ENCODE results near the gene KIF18B.

DNA sequence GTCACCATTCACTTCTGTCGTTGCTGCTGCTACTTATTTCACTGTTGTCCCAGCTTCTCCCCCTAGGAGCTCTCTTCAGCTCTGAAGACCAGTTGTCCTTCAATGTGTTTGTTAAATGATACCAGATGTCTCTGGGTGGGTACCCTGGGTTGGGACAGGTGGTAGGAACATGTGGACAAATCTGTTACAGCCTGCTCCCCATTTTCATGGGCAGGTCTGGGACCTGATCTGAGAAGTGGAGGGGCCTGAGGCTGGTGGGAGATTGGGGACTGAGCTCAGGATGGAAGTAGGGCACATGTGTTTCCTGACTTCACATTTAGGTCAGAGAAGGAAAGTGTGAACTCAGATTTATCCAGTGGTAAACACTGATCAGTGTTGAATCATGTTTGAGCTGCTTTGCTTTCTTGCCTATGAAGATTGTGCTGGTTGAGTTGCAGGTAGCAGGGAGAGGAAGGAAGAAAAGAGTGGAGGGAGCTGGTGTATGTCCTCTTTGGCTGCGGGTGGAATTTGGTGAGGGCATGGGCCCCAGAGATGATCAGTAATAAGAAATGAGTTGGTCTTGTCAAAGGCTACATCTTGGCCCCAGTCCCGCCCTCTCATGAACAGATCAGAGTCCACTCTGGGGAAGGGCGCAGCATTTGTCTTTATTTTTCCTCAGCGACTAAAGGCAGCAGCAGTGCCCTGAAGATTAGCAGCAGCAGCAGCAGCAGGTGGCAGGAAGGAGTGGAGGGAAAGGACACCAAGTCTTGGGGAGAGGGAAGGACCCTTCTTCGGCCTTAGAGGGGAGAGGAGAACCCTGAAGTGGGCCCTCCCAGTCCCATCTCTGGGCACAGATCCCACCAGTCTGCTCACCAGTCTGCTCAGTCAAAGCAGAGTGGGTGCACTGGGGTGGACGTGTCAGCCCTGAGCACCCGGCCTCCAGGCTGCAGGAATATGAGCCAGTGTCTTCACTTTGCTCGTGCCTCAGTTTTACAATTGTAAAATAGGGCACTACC lies 42.3 kb downstream of the KIF18B start:
- TF ChIP-seq CTCF (IDR thresholded peaks at IDR 0.05) (no peak), POLR2A (IDR thresholded peaks at IDR 0.05) (no peak)
